Stimulated activated CD8-positive, alpha-beta memory T cell treated with anti-CD3 and anti-CD28 coated beads, Interleukin-12 subunit alpha, Interleukin-12 subunit beta, amount 100 ng/mL, for 24 hours (primary cell): ENCODE measurements around the gene DTHD1.
A peak's percentile ranks its signal among the peaks of the same experiment; 100 is the strongest.

Experiments
- DNase-seq: peaks from one replicate; pipeline ENCODE4 v3.0.0-alpha.2; 2020; ENCODE audit errors: extremely low read depth

Gene DTHD1

DNA sequence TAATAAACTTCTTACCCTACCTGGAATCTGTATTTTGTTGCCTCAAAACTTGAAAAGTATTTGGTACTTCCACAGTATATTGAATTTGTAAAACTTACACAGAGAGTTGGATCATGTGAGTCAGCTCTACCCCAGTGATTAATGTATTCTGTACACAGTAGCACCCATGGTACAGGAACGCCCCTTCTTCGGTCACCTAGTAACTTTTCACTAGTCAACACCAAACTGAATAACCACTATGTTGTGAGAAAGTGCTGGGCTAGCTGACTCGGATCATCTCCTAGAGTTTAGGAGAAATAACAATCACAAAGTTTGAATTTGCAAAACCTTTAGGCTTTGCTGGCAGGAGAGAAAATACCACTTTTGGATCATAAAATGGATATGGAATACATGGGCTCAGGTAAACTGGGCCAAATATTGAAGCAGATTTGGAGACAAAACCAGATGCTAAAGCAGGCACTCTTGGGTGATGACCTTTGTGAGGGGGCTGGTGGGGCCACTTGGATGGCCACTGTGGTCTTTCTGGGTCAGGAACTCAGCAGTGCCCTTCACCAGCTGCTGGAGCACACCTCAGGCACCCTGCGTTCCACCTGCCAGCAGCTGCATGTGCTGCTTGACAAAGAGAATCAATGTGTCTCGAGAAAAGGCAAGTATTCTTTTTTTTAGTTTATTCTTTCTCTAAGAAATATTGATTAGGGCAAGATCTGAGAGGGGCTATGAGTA, at the start of gene DTHD1:
TSS of gene DTHD1 (plus strand) at position 233 of the 723 bp plus-strand sequence. CDS start at position 376, 143 bp downstream.
- DNase-seq, result no peak

DNA sequence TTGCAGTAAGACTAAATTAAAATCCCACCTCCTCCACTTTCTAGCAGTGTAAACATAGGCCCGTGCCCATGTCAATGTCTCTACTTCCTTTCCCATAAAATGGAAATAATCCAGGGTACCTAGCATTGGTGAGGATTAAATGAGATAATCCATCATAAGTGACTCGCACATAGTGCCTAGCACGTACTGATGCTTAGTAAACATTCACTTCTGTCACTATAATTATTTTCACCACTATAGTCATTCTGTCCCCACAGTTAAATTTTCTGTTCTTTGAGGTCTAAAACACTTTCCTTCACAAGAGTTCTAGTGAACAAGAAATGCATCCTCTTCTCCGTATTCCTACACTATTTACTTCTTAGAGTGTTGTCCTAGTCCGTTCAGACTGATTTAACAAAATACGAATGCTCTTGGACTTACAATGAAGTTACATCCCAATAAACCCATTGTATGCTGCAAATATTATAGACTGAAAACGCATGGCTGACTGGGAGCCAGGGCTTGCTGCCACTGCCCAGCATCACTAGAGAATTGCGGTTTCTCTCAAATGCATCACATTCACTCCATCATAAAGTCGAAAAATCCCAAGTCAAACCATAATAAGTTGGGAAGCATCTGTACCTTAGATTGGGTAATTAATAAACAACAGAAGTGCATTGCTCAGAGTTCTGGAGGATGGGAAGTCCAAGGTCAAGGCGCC, 47.7 kb upstream of the DTHD1 start:
- no peak for DNase-seq

DNA sequence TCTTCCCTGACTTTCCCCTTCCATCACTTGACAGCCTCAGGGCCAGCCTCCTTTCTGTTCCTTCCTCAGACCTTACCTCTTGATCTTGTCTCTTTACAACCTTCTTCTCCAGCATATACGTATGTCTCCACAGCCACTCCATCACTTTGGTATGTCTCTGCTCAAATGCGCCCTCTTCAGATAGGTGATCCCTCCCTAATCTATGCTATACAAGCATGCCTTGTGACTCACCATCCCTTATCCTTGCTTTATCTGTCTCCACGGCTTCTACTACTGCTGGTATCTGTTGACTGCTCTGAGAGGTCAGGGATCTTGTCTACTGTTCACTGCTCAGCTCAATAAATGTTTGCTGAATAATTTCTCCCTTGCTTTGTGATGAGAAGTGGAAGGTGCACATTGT, 46.1 kb upstream of the DTHD1 start:
- DNase-seq, result no peak

DNA sequence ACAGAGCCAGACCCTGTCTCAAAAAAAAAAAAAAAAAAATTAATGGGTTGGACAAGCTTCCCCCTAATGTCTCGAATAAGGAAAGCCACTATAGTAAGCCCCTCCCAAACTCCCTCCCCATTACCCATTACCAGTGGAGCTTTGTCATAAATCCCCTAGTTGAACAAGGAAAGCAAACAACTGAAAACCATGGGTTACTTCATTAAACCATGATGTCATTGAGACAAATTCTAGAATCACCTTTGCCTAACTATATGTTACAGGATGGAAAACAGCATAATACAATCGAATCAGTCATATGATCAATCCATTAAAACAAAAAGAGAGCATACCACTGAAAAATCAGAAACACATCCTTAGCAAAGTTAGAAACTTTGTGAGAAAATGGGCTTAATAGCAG, 45.3 kb upstream of the DTHD1 start:
- no peak for DNase-seq

DNA sequence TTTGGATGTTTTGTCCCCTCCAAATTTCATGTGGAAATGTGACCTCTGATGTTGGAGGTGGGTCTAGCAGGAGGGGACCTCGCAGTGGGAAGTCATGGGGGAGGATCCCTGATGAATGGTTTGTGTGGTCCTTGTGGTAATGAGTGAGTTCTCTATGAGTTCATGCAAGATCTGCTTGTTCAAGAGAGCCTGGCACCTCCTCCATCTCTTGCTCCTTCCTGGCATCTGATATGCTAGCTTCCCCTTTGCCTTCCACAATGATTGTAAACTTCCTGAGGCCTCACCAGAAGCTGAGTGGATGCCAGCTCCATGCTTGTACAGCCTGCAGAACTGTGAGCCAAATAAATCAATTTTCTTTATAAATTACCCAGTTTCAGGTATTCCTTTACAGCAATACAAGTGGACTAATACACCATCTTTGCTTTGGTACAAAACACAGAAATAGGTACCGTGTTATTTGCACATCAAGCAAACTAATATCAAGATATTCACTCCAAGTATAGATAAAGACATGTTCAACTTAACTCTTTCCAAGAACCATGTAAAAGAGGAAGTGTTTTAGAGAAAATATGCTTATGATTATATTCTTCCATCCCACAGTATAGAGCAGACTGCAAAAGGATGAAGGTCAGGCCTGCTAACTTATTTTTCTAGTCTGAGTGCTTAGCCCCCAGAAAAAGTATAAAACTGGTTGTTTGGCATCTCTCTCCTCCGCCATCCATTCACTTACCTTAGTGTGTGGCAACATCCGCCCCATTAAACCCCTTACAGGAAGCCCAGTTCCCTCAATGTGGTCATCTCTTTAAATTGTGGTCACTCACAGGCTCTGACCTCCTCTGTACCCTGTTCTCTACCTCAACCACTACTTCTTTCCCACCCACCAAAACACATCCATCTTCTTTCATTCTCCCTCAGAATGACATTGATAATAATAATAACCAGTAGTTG, 43.8 kb upstream of the DTHD1 start:
- DNase-seq, result no peak

DNA sequence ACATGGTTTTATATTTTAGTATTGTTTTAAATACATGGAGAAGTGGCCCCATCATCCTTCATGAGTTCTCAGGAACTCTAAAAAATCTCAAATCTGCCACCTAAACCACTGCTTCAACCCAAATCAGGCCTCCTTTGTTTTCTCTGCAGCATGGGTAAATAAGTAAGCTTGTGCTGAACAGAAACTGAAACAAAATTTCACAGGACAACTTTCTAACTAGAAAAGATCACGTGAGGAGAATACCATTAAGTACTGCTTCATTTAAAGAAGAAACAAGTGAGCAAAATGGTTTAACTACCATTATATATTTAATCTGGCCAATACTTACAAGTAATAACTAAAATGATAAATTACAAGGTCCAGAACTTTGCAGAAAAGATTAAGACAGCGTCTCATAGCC, 39.6 kb upstream of the DTHD1 start:
- no peak for DNase-seq

DNA sequence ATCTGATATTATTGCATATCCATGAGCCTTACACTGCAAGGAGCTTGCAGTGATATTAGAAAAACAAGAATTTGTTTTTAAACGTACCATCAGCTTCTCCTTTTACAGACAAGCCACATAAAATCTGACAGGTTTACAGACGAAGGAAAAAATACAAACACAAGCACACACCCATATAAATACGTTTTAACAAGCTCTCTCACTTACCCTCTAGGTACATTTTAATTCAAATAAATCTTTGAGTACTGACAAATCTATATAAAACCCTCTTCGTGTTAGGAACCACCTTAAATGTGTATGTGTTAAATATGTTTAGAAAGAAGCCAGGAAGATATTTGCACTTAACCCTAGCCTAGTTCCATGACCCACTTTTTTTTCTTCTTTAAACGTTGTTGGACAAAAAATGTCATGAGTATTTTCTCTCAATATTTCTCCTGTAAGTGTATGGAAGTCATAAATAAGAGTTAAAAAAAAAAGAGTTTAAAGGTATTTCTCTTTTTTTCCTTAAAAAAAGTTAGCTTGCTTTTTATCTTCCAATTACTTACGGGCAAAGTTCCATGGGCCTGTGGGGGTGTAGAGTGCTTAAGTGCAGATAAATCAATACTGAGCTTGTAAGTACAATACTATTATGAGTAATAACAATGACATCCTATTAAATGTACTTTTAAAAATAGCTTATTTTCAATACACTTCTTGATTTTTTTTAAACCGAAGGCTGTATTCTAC, 38.6 kb upstream of the DTHD1 start:
- no peak for DNase-seq

DNA sequence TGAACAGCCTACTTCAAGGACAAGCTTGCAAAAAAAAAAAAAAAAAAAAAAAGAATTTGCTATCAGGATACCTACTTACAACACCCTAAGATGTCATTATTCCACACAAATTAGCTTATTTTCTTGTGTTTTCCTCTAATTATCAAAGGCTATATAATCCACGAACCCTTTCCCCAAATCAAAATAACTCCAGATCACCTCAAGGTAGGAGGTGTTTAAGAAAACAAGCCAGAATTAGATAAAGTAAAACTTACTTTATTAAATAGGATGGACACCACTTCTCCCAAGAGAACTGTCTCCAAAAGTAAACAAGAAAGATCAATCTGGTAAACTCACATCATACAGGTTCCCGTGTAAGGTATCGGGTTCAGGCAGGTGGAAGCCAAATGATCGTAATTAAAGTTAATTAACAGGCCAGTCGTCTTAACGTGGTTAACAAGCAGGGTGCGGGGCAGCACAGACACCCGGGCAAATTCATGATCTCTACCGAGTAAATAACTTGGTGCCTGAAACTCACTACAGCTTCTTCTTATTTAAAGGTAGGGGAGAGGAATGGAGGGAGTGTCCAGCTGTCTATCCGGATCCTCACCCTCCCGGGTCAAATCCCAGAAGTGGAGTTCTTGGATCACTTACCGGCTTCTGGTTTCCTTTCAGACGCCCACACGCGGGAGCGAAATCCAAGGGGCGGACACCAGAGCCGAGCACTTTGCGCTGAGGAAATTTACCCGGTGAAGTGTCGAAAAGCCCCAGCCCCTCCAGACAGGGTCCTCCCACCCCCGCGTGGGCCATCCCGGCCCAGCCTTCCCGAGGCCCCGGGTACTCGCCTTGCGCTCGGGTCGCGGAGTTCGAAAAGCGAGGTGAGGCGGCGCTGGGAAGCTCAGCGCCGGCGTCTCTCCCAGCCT, 37.8 kb upstream of the DTHD1 start:
- no peak for DNase-seq

DNA sequence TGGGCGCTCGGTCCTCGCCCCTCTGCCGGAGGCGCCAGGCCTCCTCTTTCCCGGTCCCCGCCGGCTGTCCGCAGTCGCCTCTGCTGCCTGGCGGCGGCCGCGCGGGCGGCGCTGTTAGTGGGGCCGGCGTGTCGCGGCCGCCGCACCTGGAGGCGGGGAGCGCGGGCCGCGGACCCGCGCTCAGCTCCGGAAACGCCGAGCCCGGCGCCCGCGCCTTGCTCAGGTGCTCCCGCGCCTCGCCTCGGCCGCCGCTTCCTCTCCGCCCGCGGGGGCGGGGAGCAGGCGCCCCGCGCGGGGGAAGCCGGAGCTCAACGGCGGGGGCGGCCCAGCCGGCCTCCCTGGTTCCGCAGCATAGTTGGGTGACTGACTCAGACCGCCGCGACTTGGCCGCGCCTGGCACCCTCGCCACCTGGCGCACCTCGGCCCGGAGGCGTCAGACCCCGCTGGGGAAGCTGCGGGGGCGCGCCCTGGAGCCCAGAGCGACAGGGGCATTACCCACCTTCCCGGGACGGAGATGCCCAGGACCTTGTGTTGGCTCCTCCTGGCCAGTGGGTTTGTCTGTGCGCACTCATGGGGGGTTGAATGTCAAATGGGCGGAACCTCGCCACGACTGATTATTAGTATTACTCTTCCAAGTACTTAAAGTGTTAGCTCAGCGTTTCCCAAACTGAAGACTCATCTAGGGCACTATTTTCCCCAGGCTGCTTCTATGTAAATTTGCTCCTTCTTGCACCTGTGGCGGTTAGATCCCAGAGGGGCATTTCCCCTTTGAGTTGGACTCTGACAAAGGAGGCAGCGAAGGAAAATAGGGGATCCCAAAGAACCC, 36.9 kb upstream of the DTHD1 start, which contains the start of gene ARAP2:
TSS of gene ARAP2 (minus strand) at position 258 of the 826 bp plus-strand sequence. CDS start 15,028 bp downstream, outside the sequence.
- peak; percentile 39 for DNase-seq

DNA sequence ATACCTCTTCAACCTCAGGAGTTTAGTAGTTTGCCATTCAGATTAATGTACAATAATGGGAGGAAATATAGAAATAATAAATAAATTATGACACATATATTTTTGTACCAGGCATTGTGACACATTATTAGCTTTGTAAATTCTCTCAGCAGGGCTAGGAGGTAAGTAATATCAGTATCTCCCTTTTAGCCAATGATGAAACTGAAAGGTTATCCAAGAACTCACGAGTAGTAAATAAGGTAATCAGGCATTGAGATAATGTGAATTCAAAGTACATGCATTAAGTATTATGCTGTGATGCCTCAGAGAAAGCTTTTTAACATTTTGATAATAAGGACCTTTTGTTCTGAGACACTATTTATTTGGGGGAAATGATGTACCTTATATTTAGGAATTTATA, 31.8 kb upstream of the DTHD1 start:
- no peak for DNase-seq

DNA sequence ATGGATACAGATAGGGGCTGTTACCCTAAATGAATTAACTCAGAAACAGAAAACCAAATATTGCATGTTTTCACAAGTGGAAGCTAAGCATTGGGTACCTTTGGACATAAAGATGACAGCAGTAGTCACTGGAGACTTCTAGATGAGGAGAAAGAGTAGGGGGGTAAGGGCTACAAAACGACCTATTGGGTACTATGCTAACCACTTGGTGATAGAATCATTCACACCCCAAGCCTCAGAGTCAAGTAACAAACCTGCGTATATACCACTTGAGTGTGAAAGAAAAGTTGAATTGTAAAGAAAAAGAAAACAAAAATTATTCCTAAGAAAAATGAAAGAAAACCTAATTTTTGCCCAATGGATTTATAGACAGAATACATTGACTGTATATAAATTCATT, 29.4 kb upstream of the DTHD1 start:
- DNase-seq, result no peak

DNA sequence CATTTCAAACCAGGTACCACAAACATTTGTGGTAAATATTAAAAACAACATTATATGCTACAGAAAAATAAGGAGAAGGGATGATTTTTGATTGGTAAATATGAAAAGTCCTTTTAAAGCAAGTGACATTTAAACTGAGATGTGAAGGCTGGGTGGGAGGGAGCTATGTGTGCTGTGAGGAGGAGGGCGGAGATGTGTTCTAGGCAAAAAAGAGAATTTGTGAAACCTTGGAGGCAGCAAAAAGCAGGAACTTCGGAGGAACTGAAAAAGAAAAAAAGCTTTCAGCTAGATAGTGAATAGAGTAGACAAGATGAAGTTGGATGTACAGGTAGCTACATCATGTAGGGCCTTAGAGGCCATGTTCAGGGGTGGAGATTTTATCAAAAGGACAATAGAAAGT, 27.0 kb upstream of the DTHD1 start:
- DNase-seq, result no peak

DNA sequence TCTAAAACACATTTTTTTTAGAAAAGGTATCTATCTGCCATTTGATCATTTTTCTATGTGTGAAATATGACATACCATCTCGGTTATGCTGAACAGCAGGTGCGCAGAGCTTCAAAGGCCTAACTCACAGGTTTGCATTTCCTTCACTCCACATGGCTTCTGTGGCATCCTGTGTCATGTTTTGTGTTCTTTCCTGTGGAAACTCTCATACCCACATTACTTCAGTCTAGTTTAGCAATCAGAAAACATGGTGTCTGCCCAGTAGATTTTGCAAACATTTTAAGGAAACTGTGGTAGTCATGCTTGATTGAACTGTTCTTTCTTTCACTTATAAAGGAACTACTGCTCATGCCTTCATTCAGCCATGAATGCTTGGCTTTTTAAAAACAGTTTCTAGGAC, 25.8 kb upstream of the DTHD1 start:
- no peak for DNase-seq

DNA sequence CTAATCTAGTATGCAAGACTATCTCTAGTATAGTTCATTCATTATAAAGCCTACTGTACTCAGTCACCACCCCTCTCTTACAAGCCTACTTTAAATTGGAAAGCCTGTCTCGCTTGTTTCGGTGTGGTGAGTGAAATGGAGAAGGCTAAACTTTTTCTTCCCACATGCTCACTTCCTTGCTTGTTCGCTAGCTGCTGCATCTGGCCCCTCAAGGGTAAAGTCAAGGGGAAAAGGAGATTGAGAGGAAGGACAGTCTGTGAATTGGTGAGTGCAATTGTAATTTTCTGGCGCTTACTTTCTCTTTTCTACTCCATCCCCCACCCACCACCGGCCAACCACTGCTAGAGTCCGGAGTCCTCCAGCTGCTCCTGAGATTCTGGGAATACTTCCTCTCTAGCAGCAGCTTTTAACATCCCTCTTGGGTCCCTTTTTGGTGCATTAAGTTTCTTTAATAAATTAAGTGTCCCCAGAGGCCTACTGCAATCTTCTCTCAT, 25.0 kb upstream of the DTHD1 start:
- no peak for DNase-seq

DNA sequence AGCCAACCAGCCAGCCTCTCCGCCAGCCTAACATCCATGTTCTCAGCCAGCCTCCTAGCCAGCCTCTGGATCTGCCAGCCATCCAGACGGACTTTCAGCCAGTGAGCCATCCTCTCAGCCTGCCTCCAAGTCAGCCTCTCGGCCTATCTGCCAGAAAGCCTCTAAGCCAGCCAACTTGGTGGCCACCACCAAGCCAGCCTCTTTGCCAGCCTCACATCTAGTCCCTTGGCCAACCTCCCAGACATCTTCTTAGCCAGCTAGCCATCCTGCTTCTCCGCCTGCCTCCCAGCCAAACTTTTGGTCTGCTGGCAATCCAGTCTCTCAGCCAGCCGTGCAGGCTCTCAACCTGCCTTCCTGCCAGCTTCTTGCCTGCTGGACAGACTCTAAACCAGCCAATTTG, 20.7 kb upstream of the DTHD1 start:
- DNase-seq, result no peak

DNA sequence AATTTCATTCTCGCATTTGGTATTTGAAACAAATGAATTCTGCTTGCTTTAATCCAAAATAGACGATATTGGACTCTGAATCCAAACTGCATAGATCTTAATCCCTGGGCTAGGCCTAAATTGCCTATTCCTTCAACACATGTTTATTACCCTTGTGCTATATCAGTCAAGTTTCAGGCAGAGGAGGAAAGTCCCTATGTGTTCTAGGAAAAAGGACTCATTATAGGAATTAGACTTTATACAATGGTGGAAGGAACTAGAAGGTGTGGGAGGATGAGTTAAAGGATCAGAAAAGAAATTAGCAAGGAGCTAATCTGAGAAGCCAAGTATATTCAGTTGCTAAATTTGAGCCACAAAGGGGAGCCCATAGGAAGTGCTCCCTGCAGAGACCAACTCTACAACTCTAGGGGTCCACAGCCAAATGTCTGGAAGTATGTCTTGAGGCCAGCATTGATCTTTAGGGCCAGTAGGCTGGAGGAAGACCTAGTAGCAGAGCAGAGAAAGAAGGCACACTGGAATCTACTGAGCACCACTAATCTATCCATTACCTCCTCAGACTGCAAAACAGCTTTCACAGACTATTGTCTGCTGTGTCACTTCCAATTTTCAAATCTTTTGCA, 17.1 kb upstream of the DTHD1 start:
- DNase-seq, result no peak

DNA sequence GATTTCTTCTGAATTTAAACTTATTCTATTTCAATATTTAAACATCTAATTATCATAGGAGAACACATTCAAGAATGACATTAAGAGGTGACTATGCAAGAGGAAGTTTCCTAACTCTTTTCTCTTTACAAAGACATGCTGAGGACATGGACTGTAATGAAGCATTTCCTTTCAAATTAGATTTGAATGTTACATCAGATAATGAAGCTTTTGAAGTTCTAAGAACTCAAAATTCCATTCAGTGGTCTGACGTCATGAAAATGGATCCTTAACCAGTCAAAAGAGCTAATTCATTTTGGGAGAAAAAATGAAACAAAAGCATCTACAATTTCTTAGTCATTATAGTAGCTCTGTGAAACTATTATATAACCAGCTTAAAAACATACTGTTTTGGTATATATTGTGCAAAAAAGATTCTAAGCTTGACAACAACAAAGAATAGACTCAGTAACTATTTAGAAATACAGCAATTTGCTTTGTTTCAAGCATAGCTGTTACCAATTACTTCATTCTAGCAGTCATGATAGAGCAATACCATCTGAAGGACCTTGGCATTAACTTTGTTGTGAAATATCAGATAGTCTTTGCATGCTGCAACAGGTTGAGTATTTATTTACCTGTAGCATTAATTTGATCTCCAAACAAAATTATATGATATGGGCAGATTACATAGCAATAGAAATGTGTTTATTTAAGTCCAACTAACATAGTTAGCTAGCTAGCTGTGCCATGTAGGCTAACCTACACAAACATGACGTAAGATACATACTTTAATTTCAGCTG, 13.7 kb upstream of the DTHD1 start:
- no peak for DNase-seq

DNA sequence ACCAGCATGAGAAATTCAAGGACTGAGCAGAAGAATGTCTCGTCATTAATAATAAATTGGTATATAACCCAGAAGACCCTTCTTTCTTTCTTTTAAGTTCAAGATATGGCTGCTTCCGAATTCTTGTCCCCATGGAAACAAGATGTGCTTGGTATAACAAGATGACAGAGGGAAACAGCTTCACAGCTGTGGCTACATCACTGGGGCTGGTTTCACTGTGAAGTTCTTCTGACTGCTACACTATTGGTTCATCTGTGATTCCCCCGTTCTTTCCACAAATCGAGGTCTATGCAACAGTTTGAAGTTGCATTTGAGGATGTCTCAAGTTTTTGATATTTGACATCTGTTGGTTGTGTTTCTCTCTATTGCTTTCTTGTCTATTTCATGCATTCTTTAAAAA, 12.3 kb upstream of the DTHD1 start:
- no peak for DNase-seq
